Esophagus muscularis mucosa (tissue), 3 donors: Measurements from ENCODE around the gene ADSS2.

Experiments
- POLR2A ChIP-seq: fragments of 450-650 bp; IDR thresholded peaks from one replicate; pipeline ENCODE4 v1.6.1; 2017; ENCODE audit warnings: antibody characterized with exemption, moderate library complexity, mild to moderate bottlenecking, low read depth
- POLR2AphosphoS5 ChIP-seq, 2 donors: sonication (generic); formaldehyde crosslinking; IDR thresholded peaks; one replicate each; pipeline ENCODE4 v1.6.1; 2017; ENCODE audit warnings: antibody characterized with exemption in 2 of 2
- TF ChIP-seq, protein P1 (sequence below), 3 experiments: fragments of 200-600 bp in 2 of 3; fragments of 450-650 bp in 1 of 3; sonication (generic) in 2 of 3; IDR thresholded peaks; one replicate each; pipeline ENCODE4 v1.5.1; 2017 to 2019; ENCODE audit warnings: antibody characterized with exemption in 3 of 3, mild to moderate bottlenecking in 2 of 3, moderate library complexity in 1 of 3

DNA sequence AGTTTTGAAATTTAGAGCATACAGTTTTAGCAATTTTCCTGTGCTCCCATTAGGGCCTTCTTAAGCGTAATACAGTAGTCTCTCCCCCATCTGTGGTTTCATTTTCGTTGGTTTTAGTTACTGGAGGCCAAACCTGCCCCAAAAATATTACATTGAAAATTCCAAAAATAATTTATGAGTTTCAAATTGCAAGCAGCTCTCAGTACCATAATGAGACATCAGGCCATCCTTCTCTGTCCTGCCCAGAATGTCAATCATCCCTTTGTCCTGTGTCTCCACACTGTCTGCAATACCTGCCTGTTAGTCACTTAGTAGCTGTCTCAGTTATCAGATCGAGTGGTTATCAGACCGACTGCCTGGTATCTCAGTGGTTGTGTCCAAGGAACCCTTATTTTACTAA lies 45.4 kb downstream of the ADSS2 start:
- TF ChIP-seq, protein P1, sequence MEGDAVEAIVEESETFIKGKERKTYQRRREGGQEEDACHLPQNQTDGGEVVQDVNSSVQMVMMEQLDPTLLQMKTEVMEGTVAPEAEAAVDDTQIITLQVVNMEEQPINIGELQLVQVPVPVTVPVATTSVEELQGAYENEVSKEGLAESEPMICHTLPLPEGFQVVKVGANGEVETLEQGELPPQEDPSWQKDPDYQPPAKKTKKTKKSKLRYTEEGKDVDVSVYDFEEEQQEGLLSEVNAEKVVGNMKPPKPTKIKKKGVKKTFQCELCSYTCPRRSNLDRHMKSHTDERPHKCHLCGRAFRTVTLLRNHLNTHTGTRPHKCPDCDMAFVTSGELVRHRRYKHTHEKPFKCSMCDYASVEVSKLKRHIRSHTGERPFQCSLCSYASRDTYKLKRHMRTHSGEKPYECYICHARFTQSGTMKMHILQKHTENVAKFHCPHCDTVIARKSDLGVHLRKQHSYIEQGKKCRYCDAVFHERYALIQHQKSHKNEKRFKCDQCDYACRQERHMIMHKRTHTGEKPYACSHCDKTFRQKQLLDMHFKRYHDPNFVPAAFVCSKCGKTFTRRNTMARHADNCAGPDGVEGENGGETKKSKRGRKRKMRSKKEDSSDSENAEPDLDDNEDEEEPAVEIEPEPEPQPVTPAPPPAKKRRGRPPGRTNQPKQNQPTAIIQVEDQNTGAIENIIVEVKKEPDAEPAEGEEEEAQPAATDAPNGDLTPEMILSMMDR (IDR thresholded peaks at IDR 0.05), result no peak
- TF ChIP-seq POLR2A (no peak), POLR2AphosphoS5 (IDR thresholded peaks at IDR 0.05) (no peak)
